HepG2 (cell line): ENCODE results near the gene ZFP42.

Experiments used
- BRCA1 ChIP-seq: sonication (generic); formaldehyde crosslinking; IDR thresholded peaks from 2 replicates; pipeline ENCODE4 v1.4.0; 2020; ENCODE audit warnings: missing genetic modification reagents
- ETV5 ChIP-seq: IDR thresholded peaks from 2 replicates; pipeline ENCODE4 v1.6.1; 2018; ENCODE audit warnings: missing biosample characterization, missing genetic modification reagents, inconsistent platforms, borderline replicate concordance
- IRF2 ChIP-seq: IDR thresholded peaks from 2 replicates; pipeline ENCODE4 v1.6.1; 2018; ENCODE audit warnings: missing genetic modification reagents, missing compliant biosample characterization
- MTERF4 ChIP-seq: sonication (generic); formaldehyde crosslinking; IDR thresholded peaks from 2 replicates; pipeline ENCODE4 v1.8.0; 2023; ENCODE audit warnings: mild to moderate bottlenecking, missing genetic modification reagents
- STAT6 ChIP-seq: sonication (generic); formaldehyde crosslinking; IDR thresholded peaks from 2 replicates; pipeline ENCODE4 v1.4.0; 2020; ENCODE audit warnings: missing genetic modification reagents, mild to moderate bottlenecking, borderline replicate concordance
- ZNF580 ChIP-seq: IDR thresholded peaks from 2 replicates; pipeline ENCODE4 v1.6.1; 2016; ENCODE audit warnings: low read depth, borderline replicate concordance

GRCh38 chr4:188041721-188042120, 46.1 kb downstream of the ZFP42 start:
- no peak for TF ChIP-seq IRF2 (CRISPR knock-in tag)
- no peak for TF ChIP-seq STAT6 (CRISPR knock-in tag)
- TF ChIP-seq BRCA1 (CRISPR knock-in tag): no peak
- TF ChIP-seq ZNF580 (CRISPR knock-in tag): no peak
- no peak for TF ChIP-seq ETV5 (CRISPR knock-in tag)
- TF ChIP-seq MTERF4 (CRISPR knock-in tag): no peak
